ENCODE results near the gene PRCD.
"Not testable (repeated sequence)": the region's sequence is repeated elsewhere in the genome, so short reads cannot be mapped to it uniquely, and the experiment has no call there.

GRCh38 chr17:76525513-76525833, 14.4 kb upstream of the PRCD start:
- not testable (repeated sequence) for TF ChIP-seq POLR2A, CTCF, EP300, POLR2AphosphoS5 (IDR thresholded peaks at IDR 0.05)

Data from stomach (tissue), 4 donors.